ENCODE data around the gene PLA2G2D.

DNA sequence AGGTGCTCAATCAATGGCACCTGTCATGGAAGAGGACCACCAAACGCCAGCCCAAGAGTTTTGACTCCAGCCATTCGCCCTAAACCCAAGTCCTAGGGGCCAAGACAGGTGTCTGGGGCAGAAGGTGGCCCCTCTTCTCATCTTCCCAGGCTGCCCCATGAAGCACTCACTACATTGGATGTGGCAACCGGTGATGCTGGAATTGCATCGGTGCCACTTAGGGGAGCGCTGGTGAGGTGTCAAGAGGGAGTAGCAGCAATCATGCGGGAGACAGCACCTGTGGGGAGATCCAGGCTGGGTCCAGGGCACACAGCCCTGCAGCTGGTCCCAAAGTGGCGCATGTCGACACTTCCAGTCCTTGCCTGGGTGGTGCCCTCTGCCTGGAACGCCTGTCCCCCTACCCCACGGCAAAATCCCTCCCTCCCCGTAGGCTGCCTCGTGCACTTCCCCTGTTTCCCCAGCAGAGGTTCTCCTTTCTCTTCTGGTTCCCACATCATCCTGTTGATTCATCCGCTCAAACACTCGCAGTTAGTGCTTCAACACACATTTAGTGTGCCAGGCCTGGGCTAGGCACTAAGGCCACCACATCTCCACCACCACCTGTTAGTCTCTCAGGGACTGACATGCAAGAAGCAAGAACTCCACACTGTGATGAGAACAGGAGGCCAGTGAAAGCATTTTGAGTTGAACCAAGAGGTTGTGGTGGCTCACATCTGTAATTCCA is 18.5 kb downstream of the PLA2G2D start:
- TF ChIP-seq, protein P1, sequence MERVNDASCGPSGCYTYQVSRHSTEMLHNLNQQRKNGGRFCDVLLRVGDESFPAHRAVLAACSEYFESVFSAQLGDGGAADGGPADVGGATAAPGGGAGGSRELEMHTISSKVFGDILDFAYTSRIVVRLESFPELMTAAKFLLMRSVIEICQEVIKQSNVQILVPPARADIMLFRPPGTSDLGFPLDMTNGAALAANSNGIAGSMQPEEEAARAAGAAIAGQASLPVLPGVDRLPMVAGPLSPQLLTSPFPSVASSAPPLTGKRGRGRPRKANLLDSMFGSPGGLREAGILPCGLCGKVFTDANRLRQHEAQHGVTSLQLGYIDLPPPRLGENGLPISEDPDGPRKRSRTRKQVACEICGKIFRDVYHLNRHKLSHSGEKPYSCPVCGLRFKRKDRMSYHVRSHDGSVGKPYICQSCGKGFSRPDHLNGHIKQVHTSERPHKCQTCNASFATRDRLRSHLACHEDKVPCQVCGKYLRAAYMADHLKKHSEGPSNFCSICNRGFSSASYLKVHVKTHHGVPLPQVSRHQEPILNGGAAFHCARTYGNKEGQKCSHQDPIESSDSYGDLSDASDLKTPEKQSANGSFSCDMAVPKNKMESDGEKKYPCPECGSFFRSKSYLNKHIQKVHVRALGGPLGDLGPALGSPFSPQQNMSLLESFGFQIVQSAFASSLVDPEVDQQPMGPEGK (CRISPR knock-in tag; IDR thresholded peaks at IDR 0.05; ENCODE audit: borderline replicate concordance) = no peak
- TF ChIP-seq ZNF565 (CRISPR knock-in tag; conservative IDR thresholded peaks at IDR 0.05; ENCODE audit: low read depth) (no peak), SNAI2 (CRISPR knock-in tag; IDR thresholded peaks at IDR 0.05) (no peak), RARB (CRISPR knock-in tag; IDR thresholded peaks at IDR 0.05) (no peak), OSR1 (CRISPR knock-in tag; IDR thresholded peaks at IDR 0.05) (no peak), TOX (CRISPR knock-in tag; IDR thresholded peaks at IDR 0.05; ENCODE audit: borderline replicate concordance) (no peak), ZFP30 (CRISPR knock-in tag; IDR thresholded peaks at IDR 0.05) (no peak), POU6F1 (CRISPR knock-in tag; IDR thresholded peaks at IDR 0.05; ENCODE audit: borderline replicate concordance, low read depth) (no peak), ZNF70 (CRISPR knock-in tag; IDR thresholded peaks at IDR 0.05) (no peak), ISL1 (CRISPR knock-in tag; IDR thresholded peaks at IDR 0.05) (no peak), TSHZ2 (CRISPR knock-in tag; IDR thresholded peaks at IDR 0.05) (no peak), ARNTL (CRISPR knock-in tag; IDR thresholded peaks at IDR 0.05; ENCODE audit: borderline replicate concordance, low read depth) (no peak), ZNF8 (CRISPR knock-in tag; IDR thresholded peaks at IDR 0.05) (no peak), CREB5 (CRISPR knock-in tag; IDR thresholded peaks at IDR 0.05; ENCODE audit: low read depth) (no peak)
